ENCODE measurements around the gene PACSIN1. TPM values are rescaled to one million over a fixed set of nuclear protein-coding genes. Genes with fewer than 3 reads are reported as not detected.

PACSIN1 gene
- total and polyA plus RNA-seq, 2 of the 4 experiments (the other 2 are of a cell fraction) = 0.02 TPM; not detected in 1

DNA sequence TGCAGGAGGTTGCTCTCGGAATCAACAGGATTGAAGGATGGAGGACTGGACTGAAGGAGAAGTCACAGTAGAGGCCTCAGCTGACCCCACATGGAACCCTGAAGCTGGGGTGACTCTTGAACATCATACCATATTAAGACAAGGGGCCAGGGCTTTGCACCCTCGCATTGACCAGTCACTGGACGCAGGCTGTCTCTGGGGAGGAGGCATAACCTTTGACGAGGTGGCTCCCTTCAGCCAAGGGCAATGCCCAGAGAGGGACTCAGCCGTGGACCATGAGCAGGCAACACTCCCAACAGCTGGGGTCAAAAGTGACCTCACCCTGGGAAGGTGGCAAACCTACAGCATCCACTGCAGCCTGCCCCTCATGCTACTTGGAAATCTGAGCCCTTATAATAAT lies 21.7 kb downstream of the PACSIN1 start:
- Histone ChIP-seq H3K56ac (ENCODE audit: extremely low read depth, insufficient read depth, low read length) (no peak overlapping the region), H3K4me1 (ENCODE audit: control insufficient read depth, insufficient read depth, low read length) (peaks cover 2% of the 10 kb centered on the region; the same call in 1 of the 2 replicates), H2AFZ (replicated peaks; ENCODE audit: low read length, poor library complexity) (no peak overlapping the region), H3K9me1 (ENCODE audit: insufficient read depth, low read length) (no peaks in the 10 kb centered on the region), H3K27me3 (ENCODE audit: control insufficient read depth, insufficient read depth, low read length) (peaks cover 16% of the 10 kb centered on the region), H2BK5ac (ENCODE audit: low read depth, low read length, poor library complexity, severe bottlenecking) (no peak overlapping the region), H4K20me1 (ENCODE audit: insufficient read depth, low read length) (no peaks in the 10 kb centered on the region), H4K5ac (ENCODE audit: low read depth, low read length) (no peak overlapping the region), H3K79me1 (ENCODE audit: low read depth in 1 of 2, low read length in 2 of 2) (no peaks in the 10 kb centered on the region), H3K4ac (ENCODE audit: low read depth, low read length) (no peak overlapping the region), H3K36me3 (ENCODE audit: control insufficient read depth, insufficient read depth, low read length) (no peaks in the 10 kb centered on the region), H3K14ac (replicated peaks; ENCODE audit: low read depth, low read length) (no peak overlapping the region), H4K91ac (ENCODE audit: insufficient read depth, low read depth, low read length) (no peak overlapping the region), H3K9me3 (ENCODE audit: control insufficient read depth, insufficient read depth, low read length) (no peaks in the 10 kb centered on the region), H2AK9ac (replicated peaks; ENCODE audit: low read depth, low read length, poor library complexity) (no peak overlapping the region), H2BK20ac (ENCODE audit: low read depth, low read length) (no peak overlapping the region), H3K27ac (ENCODE audit: insufficient read depth, low read length) (no peak overlapping the region), H3K9ac (ENCODE audit: low read depth, low read length) (no peak overlapping the region), H2BK15ac (ENCODE audit: low read depth, low read length) (no peak overlapping the region), H2BK120ac (ENCODE audit: low read depth, low read length) (no peak overlapping the region), H3K4me2 (ENCODE audit: low read depth, low read length) (no peak overlapping the region), H4K8ac (ENCODE audit: low read depth in 2 of 2, low read length in 2 of 2) (no peak overlapping the region), H3K4me3 (ENCODE audit: insufficient read depth, low read depth, low read length) (no peak overlapping the region), H3K23ac (ENCODE audit: low read depth, low read length) (no peak overlapping the region), H3K18ac (ENCODE audit: low read depth, low read length) (no peak overlapping the region), H2AK5ac (ENCODE audit: low read depth, low read length) (no peak overlapping the region)
- ATAC-seq (ENCODE audit: low read depth) (no peak), DNase-seq (no peak)
- in situ Hi-C loops (cut with MboI; ENCODE audit: low sequenced_read_pairs) (no loop called here), intact Hi-C loops (cut with micrococcal nuclease) (no loop called here), dilution Hi-C loops (cut with HindIII; ENCODE audit: low sequenced_read_pairs, unreplicated experiment) (no loop called here)
- 60% methylated on average over 1 of the region's 5 CpGs; no CpG with 5 or more reads in 1 of the 2 experiments for WGBS, 2 experiments (ENCODE audit: extremely low coverage in 2 of 2, insufficient read length in 1 of 2)
- POLR2A ChIA-PET (ENCODE audit: unreplicated experiment) = no interaction called here
- CTCF ChIA-PET = interaction anchor here (0.5 kb wide), 1 partner anchor 10 kb away, joined by 3 read pairs; no protein-coding TSS in a partner anchor
- no TSS peak for BruUV-seq (replicated peaks)
- no peak for TF ChIP-seq CHD1 (IDR thresholded peaks at IDR 0.05; ENCODE audit: low read depth, low read length)
